GM23338 (cell line): ENCODE measurements around the gene TXNL1. TPM values are rescaled to one million over a fixed set of nuclear protein-coding genes. Genes with fewer than 3 reads are reported as not detected.

ENCODE experiments used
- ATAC-seq: fragments of 200-7000 bp; cut with Tn5 transposase; 3 replicates; pipeline ENCODE4 v1.9.1; 2020
- DNase-seq: peaks from one replicate; pipeline ENCODE4 v3.0.0-alpha.2; 2015; ENCODE audit warnings: low spot score
- H2AFZ ChIP-seq: fragments of 200-600 bp; sonication (generic); 2 replicates; pipeline ENCODE4 v1.8.0; 2016; ENCODE audit warnings: antibody characterized with exemption, mild to moderate bottlenecking, moderate library complexity
- H3F3A ChIP-seq: fragments of 200-600 bp; sonication (generic); replicated peaks from 2 replicates; pipeline ENCODE4 v1.8.0; 2017; ENCODE audit warnings: antibody characterized with exemption, mixed run types, low read depth
- H3K27ac ChIP-seq: fragments of 200-600 bp; sonication (generic); 2 replicates; pipeline ENCODE4 v1.6.1; 2016; ENCODE audit warnings: low read depth
- H3K27me3 ChIP-seq: fragments of 200-600 bp; sonication (generic); 2 replicates; pipeline ENCODE4 v1.8.0; 2016; ENCODE audit warnings: mild to moderate bottlenecking, mixed run types, moderate library complexity; ENCODE audit not compliant: insufficient read depth
- H3K36me3 ChIP-seq: fragments of 200-600 bp; sonication (generic); 2 replicates; pipeline ENCODE4 v1.8.0; 2016; ENCODE audit warnings: mild to moderate bottlenecking; ENCODE audit not compliant: insufficient read depth
- H3K4me1 ChIP-seq: fragments of 200-600 bp; sonication (generic); 2 replicates; pipeline ENCODE4 v1.8.0; 2016; ENCODE audit warnings: mild to moderate bottlenecking, moderate library complexity; ENCODE audit not compliant: insufficient read depth
- H3K4me2 ChIP-seq: fragments of 200-600 bp; sonication (generic); 2 replicates; pipeline ENCODE4 v1.7.1; 2017; ENCODE audit warnings: mixed run types
- H3K4me3 ChIP-seq: fragments of 200-600 bp; sonication (generic); 2 replicates; pipeline ENCODE4 v1.6.1; 2016; ENCODE audit warnings: mixed run types
- H3K79me2 ChIP-seq: fragments of 200-600 bp; sonication (generic); replicated peaks from 2 replicates; pipeline ENCODE4 v1.8.0; 2017; ENCODE audit warnings: mild to moderate bottlenecking; ENCODE audit not compliant: insufficient read depth
- H3K9me2 ChIP-seq: fragments of 200-600 bp; sonication (generic); 2 replicates; pipeline ENCODE4 v1.8.0; 2017; ENCODE audit not compliant: insufficient read depth
- H4K20me1 ChIP-seq: fragments of 200-600 bp; sonication (generic); replicated peaks from 2 replicates; pipeline ENCODE4 v1.8.0; 2017; ENCODE audit warnings: mild to moderate bottlenecking; ENCODE audit not compliant: insufficient read depth
- H3K27ac Mint-ChIP-seq: 2 replicates; pipeline ENCODE4 v1.8.0; 2020; ENCODE audit warnings: inconsistent platforms, mild to moderate bottlenecking, moderate library complexity, mixed read lengths
- H3K27me3 Mint-ChIP-seq: 3 replicates; pipeline ENCODE4 v1.8.0; 2022; ENCODE audit warnings: low read depth, mild to moderate bottlenecking, moderate library complexity, mixed read lengths, inconsistent platforms; ENCODE audit not compliant: insufficient read depth, poor library complexity
- H3K36me3 Mint-ChIP-seq: 3 replicates; pipeline ENCODE4 v1.8.0; 2021; ENCODE audit warnings: low read depth, mild to moderate bottlenecking, inconsistent platforms, moderate library complexity, mixed read lengths
- H3K4me1 Mint-ChIP-seq: 3 replicates; pipeline ENCODE4 v1.8.0; 2020; ENCODE audit warnings: mild to moderate bottlenecking, inconsistent platforms, mixed read lengths
- H3K4me3 Mint-ChIP-seq: 3 replicates; pipeline ENCODE4 v1.8.0; 2021; ENCODE audit warnings: moderate library complexity, mild to moderate bottlenecking, inconsistent platforms, mixed read lengths
- H3K9me3 Mint-ChIP-seq: 3 replicates; pipeline ENCODE4 v1.8.0; 2020; ENCODE audit warnings: moderate library complexity, mild to moderate bottlenecking, inconsistent platforms, mixed read lengths
- CREB1 ChIP-seq: fragments of 250-450 bp; sonication (Bioruptor Pico); IDR thresholded peaks from 2 replicates; pipeline ENCODE4 v1.5.0; 2020; ENCODE audit warnings: low read depth, mild to moderate bottlenecking, moderate library complexity
- EZH2 ChIP-seq: fragments of 200-600 bp; sonication (generic); IDR thresholded peaks from one replicate; pipeline ENCODE4 v1.8.0; 2017; ENCODE audit warnings: antibody characterized with exemption, mild to moderate bottlenecking, low read depth; ENCODE audit not compliant: unreplicated experiment
- NANOG ChIP-seq: IDR thresholded peaks from 2 replicates; pipeline ENCODE4 v1.6.1; 2016; ENCODE audit warnings: antibody characterized with exemption, borderline replicate concordance
- POLR2AphosphoS5 ChIP-seq: IDR thresholded peaks from 2 replicates; pipeline ENCODE4 v1.6.1; 2016; ENCODE audit warnings: antibody characterized with exemption, low read depth
- STAT1 ChIP-seq: IDR thresholded peaks from one replicate; pipeline ENCODE4 v1.6.1; 2016; ENCODE audit warnings: antibody characterized with exemption; ENCODE audit not compliant: unreplicated experiment
- ZNF114 ChIP-seq: fragments of 250-450 bp; sonication (Bioruptor Pico); IDR thresholded peaks from 2 replicates; pipeline ENCODE4 v1.5.0; 2020; ENCODE audit warnings: mild to moderate bottlenecking, moderate library complexity
- ZNF331 ChIP-seq: fragments of 250-450 bp; sonication (Bioruptor Pico); IDR thresholded peaks from 2 replicates; pipeline ENCODE4 v1.5.0; 2020; ENCODE audit warnings: low read depth, mild to moderate bottlenecking, moderate library complexity
- polyA plus RNA-seq: library from polyadenylated mRNA; unstranded; fragments of >200 nt; fragmentation: Nextera tagmentation; extraction: Ambion mirVana; gene quantifications from 2 replicates; pipeline ENCODE4 v1.2.1, GENCODE V29; 2016
- total RNA-seq: library from RNA; depleted of rRNA; stranded (reverse); fragments of >200 nt; shearing (Covaris generic); gene quantifications from 2 replicates; pipeline ENCODE4 v1.2.3, GENCODE V29; 2014
- TF ChIP-seq, protein P1 (sequence below): fragments of 250-450 bp; sonication (Bioruptor Pico); IDR thresholded peaks from 2 replicates; pipeline ENCODE4 v1.5.0; 2020; ENCODE audit warnings: mild to moderate bottlenecking, moderate library complexity
- TF ChIP-seq, protein P2 (sequence below), 2 experiments: fragments of 200-600 bp in 1 of 2; sonication (generic) in 1 of 2; conservative IDR thresholded peaks; 2 replicates each; pipeline versions ENCODE4 v1.5.1 to v1.6.1; 2016 to 2017; ENCODE audit warnings: antibody characterized with exemption in 2 of 2, low read depth in 2 of 2, mild to moderate bottlenecking in 2 of 2, moderate library complexity in 1 of 2

TXNL1 gene
- total and polyA plus RNA-seq, 2 experiments from 2014 or later: 73.6 to 135 TPM

DNA sequence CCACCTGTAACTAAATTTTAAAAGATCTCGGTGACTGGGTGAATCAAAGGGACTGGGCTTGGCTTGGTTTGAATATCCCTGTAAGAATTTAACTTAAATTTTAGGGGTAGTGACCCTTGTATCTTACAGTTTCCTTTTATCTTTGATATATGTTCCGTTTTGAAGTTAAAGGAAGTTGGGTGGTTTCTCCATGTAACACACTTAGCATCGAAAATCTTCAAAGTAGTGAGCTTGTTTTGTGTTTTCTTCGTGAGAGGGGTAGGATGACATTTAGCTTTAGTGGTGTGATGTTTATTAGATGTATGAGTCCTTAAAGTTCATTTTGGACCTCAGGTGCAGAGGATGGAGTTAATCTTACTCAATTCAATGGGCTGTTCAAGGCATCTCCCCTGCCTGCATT lies 14.4 kb upstream of the TXNL1 start (continued):
- TF ChIP-seq, protein P1, sequence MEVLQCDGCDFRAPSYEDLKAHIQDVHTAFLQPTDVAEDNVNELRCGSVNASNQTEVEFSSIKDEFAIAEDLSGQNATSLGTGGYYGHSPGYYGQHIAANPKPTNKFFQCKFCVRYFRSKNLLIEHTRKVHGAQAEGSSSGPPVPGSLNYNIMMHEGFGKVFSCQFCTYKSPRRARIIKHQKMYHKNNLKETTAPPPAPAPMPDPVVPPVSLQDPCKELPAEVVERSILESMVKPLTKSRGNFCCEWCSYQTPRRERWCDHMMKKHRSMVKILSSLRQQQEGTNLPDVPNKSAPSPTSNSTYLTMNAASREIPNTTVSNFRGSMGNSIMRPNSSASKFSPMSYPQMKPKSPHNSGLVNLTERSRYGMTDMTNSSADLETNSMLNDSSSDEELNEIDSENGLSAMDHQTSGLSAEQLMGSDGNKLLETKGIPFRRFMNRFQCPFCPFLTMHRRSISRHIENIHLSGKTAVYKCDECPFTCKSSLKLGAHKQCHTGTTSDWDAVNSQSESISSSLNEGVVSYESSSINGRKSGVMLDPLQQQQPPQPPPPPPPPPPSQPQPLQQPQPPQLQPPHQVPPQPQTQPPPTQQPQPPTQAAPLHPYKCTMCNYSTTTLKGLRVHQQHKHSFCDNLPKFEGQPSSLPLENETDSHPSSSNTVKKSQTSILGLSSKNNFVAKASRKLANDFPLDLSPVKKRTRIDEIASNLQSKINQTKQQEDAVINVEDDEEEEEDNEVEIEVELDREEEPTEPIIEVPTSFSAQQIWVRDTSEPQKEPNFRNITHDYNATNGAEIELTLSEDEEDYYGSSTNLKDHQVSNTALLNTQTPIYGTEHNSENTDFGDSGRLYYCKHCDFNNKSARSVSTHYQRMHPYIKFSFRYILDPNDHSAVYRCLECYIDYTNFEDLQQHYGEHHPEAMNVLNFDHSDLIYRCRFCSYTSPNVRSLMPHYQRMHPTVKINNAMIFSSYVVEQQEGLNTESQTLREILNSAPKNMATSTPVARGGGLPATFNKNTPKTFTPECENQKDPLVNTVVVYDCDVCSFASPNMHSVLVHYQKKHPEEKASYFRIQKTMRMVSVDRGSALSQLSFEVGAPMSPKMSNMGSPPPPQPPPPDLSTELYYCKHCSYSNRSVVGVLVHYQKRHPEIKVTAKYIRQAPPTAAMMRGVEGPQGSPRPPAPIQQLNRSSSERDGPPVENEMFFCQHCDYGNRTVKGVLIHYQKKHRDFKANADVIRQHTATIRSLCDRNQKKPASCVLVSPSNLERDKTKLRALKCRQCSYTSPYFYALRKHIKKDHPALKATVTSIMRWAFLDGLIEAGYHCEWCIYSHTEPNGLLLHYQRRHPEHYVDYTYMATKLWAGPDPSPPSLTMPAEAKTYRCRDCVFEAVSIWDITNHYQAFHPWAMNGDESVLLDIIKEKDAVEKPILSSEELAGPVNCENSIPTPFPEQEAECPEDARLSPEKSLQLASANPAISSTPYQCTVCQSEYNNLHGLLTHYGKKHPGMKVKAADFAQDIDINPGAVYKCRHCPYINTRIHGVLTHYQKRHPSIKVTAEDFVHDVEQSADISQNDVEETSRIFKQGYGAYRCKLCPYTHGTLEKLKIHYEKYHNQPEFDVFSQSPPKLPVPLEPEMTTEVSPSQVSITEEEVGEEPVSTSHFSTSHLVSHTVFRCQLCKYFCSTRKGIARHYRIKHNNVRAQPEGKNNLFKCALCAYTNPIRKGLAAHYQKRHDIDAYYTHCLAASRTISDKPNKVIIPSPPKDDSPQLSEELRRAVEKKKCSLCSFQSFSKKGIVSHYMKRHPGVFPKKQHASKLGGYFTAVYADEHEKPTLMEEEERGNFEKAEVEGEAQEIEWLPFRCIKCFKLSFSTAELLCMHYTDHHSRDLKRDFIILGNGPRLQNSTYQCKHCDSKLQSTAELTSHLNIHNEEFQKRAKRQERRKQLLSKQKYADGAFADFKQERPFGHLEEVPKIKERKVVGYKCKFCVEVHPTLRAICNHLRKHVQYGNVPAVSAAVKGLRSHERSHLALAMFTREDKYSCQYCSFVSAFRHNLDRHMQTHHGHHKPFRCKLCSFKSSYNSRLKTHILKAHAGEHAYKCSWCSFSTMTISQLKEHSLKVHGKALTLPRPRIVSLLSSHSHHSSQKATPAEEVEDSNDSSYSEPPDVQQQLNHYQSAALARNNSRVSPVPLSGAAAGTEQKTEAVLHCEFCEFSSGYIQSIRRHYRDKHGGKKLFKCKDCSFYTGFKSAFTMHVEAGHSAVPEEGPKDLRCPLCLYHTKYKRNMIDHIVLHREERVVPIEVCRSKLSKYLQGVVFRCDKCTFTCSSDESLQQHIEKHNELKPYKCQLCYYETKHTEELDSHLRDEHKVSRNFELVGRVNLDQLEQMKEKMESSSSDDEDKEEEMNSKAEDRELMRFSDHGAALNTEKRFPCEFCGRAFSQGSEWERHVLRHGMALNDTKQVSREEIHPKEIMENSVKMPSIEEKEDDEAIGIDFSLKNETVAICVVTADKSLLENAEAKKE (CRISPR knock-in tag): no peak
- TF ChIP-seq NANOG (no peak), CREB1 (CRISPR knock-in tag) (no peak), ZNF331 (CRISPR knock-in tag) (no peak)

DNA sequence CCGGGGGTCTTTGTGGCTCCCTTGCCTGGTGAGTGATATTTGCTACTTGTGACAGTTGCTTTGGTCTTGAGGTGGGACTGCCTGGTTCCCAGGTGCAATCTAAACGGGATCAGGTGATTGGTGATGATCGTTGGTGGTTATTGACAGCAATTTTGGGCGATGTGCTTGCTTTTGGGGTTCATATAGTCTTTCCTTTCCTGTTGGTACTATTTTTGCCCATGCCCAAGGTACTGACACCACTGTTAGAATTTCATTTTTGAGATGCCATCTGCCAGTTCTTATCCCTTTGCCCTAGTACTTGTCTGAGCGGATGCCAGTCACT lies 13.3 kb upstream of the TXNL1 start:
- peak overlapping the region; percentile 78; the same call in 1 of the 2 replicates for H3K27ac ChIP-seq
- DNase-seq (no peak), ATAC-seq (no peak)
- Mint-ChIP-seq H3K36me3 (no peaks in the 10 kb centered on the region), H3K27me3 (peaks cover 4% of the 10 kb centered on the region), H3K4me3 (peak overlapping the region; percentile 96), H3K4me1 (peaks cover 13% of the 10 kb centered on the region), H3K9me3 (no peaks in the 10 kb centered on the region; the same call in 2 of the 3 replicates), H3K27ac (peak overlapping the region; percentile 92; the same call in 1 of the 2 replicates)
- H3F3A ChIP-seq: 0 out of 2 replicates have a peak, but pooled peaks cover 9% of the 10 kb centered on the region
- peak overlapping the region; percentile 97 for H3K4me2 ChIP-seq
- H3K9me2 ChIP-seq: no peaks in the 10 kb centered on the region
- H4K20me1 ChIP-seq: peaks cover 6% of the 10 kb centered on the region; the same call in 1 of the 2 replicates
- peaks cover 11% of the 10 kb centered on the region for H3K4me1 ChIP-seq
- H3K36me3 ChIP-seq: no peaks in the 10 kb centered on the region
- H3K4me3 ChIP-seq: peak overlapping the region; percentile 91
- H3K27me3 ChIP-seq: no peaks in the 10 kb centered on the region
- peaks cover 52% of the 10 kb centered on the region for H3K79me2 ChIP-seq
- peak overlapping the region; percentile 83 for H2AFZ ChIP-seq
- TF ChIP-seq NANOG: no peak
- no peak for TF ChIP-seq STAT1
- no peak for TF ChIP-seq ZNF114 (CRISPR knock-in tag)
- no peak for TF ChIP-seq EZH2
- no peak for TF ChIP-seq POLR2AphosphoS5
- TF ChIP-seq, protein P2, sequence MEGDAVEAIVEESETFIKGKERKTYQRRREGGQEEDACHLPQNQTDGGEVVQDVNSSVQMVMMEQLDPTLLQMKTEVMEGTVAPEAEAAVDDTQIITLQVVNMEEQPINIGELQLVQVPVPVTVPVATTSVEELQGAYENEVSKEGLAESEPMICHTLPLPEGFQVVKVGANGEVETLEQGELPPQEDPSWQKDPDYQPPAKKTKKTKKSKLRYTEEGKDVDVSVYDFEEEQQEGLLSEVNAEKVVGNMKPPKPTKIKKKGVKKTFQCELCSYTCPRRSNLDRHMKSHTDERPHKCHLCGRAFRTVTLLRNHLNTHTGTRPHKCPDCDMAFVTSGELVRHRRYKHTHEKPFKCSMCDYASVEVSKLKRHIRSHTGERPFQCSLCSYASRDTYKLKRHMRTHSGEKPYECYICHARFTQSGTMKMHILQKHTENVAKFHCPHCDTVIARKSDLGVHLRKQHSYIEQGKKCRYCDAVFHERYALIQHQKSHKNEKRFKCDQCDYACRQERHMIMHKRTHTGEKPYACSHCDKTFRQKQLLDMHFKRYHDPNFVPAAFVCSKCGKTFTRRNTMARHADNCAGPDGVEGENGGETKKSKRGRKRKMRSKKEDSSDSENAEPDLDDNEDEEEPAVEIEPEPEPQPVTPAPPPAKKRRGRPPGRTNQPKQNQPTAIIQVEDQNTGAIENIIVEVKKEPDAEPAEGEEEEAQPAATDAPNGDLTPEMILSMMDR (conservative IDR thresholded peaks at IDR 0.05; ENCODE audit: low read depth in 2 of 2): no peak
